A673 (cell line): Measurements from ENCODE around the gene MYO7A.

Source experiments
- EZH2 ChIP-seq: fragments of 200-600 bp; sonication (generic); IDR thresholded peaks from 2 replicates; pipeline ENCODE4 v1.6.1; 2017; ENCODE audit warnings: borderline replicate concordance, low read depth, mild to moderate bottlenecking, mixed read lengths, antibody characterized with exemption, low read length; ENCODE audit not compliant: poor library complexity, severe bottlenecking
- TF ChIP-seq, protein P1 (sequence below): fragments of 300-800, 200-600 bp; sonication (generic); conservative IDR thresholded peaks from 2 replicates; pipeline ENCODE4 v1.5.1; 2017; ENCODE audit warnings: low read depth, mild to moderate bottlenecking, antibody characterized with exemption, low read length, moderate library complexity, mixed read lengths

DNA sequence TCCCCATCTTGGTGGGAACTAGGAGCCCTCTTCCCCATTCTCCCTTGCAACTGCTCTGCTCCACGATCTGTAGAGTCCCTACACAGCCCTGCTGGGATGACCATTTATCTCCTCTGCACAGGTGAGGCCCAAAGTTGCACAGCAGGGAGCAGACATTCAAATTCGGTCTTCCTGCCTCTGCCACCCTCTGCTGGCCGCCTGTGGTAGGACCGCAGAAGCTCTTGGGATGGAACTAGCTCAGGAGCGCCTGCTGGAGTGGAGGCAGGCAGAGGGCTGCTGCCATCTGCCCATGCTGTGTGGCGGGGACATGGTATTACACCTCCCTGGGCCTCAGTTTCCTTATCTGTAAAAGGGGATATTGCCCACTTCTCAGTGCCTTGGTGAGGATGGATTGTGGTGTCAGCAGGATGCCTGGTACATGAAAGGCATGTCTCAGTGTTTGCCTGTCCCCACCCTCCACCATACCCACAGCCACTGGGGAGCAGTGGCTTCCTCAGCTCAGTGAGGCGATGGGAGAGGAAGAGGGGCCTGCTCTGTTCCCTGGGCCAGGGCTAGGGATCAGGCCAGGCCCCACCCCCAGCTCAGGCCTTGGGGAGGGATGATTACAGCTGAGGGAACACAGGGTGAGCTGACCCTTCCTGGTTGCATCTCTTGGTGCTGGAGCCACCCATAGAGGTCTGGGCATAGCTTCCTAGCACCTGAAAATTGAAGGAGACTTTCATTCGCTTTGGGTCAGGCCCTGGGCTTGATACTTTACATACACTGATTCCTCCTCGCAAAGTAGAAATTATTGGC is 36.7 kb upstream of the MYO7A start:
- TF ChIP-seq, protein P1, sequence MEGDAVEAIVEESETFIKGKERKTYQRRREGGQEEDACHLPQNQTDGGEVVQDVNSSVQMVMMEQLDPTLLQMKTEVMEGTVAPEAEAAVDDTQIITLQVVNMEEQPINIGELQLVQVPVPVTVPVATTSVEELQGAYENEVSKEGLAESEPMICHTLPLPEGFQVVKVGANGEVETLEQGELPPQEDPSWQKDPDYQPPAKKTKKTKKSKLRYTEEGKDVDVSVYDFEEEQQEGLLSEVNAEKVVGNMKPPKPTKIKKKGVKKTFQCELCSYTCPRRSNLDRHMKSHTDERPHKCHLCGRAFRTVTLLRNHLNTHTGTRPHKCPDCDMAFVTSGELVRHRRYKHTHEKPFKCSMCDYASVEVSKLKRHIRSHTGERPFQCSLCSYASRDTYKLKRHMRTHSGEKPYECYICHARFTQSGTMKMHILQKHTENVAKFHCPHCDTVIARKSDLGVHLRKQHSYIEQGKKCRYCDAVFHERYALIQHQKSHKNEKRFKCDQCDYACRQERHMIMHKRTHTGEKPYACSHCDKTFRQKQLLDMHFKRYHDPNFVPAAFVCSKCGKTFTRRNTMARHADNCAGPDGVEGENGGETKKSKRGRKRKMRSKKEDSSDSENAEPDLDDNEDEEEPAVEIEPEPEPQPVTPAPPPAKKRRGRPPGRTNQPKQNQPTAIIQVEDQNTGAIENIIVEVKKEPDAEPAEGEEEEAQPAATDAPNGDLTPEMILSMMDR, result peak; percentile 97
- no peak for TF ChIP-seq EZH2
